GM12891 (cell line): ENCODE measurements around the gene SPRED1.
"Not testable (repeated sequence)": the region's sequence is repeated elsewhere in the genome, so short reads cannot be mapped to it uniquely, and the experiment has no call there.

Experiments used
- DNase-seq: peaks from one replicate; pipeline ENCODE4 v3.0.0; 2011; ENCODE audit warnings: low spot score; ENCODE audit not compliant: insufficient read length
- FAIRE-seq: peaks from 2 replicates; lab custom pipeline; 2011; peaks lifted over from hg19 to GRCh38; lab: Jason Lieb, UNC
- PAX5 ChIP-seq: IDR thresholded peaks from 2 replicates; pipeline ENCODE4 v1.6.1; 2011; ENCODE audit warnings: low read length, moderate library complexity, mild to moderate bottlenecking; ENCODE audit not compliant: insufficient read depth, severe bottlenecking
- POLR2A ChIP-seq: IDR thresholded peaks from 2 replicates; pipeline ENCODE4 v1.6.1; 2011; ENCODE audit warnings: low read depth, low read length, control low read depth
- POLR2AphosphoS5 ChIP-seq: IDR thresholded peaks from 2 replicates; pipeline ENCODE4 v1.6.1; 2011; ENCODE audit warnings: low read depth, low read length, control low read depth
- POU2F2 ChIP-seq: IDR thresholded peaks from 2 replicates; pipeline ENCODE4 v1.6.1; 2011; ENCODE audit warnings: low read depth, mild to moderate bottlenecking, control low read depth, low read length, moderate library complexity
- SPI1 ChIP-seq: IDR thresholded peaks from 2 replicates; pipeline ENCODE4 v1.6.1; 2011; ENCODE audit warnings: low read depth, low read length, control low read depth
- TAF1 ChIP-seq: IDR thresholded peaks from 2 replicates; pipeline ENCODE4 v1.6.1; 2011; ENCODE audit warnings: low read depth, low read length, control low read depth

The SPRED1 gene

GRCh38 chr15:38274135-38274534 lies 21.5 kb downstream of the SPRED1 start:
- TF ChIP-seq SPI1 (no peak), POLR2A (no peak), PAX5 (no peak), POU2F2 (no peak), TAF1 (no peak), POLR2AphosphoS5 (no peak)
- DNase-seq (no peak), FAIRE-seq (no peak)

- DNase-seq (no peak), FAIRE-seq (no peak)
- TF ChIP-seq POU2F2 (no peak), TAF1 (no peak), SPI1 (no peak), POLR2AphosphoS5 (no peak), PAX5 (no peak), POLR2A (no peak)
Observed at GRCh38 chr15:38275959-38276358, 23.3 kb downstream of the SPRED1 start.

GRCh38 chr15:38277281-38277680 lies 24.6 kb downstream of the SPRED1 start:
- not testable (repeated sequence) for FAIRE-seq, DNase-seq

DNA sequence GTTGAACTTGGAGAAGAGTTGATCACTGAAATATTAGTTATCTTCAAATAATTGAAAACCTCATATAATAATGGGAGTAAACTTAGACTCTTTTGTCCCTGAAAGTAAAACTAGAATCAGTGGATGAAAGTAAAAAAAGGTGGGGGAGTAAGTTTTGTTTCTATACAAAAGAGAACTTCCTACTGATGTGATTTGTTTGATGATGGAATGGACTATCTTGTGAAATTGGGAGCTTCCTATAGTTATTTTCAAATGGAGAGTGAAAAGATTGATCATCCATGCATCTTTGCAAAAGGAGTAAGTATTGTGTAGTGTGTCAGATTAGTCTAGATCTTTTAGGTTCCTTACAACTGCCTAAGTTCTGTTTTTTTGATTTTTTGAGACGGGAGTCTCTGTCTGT lies 28.4 kb downstream of the SPRED1 start:
- DNase-seq: no peak
- FAIRE-seq: no peak
- TF ChIP-seq TAF1: no peak
- TF ChIP-seq PAX5: no peak
- no peak for TF ChIP-seq POU2F2
- no peak for TF ChIP-seq POLR2AphosphoS5
- no peak for TF ChIP-seq POLR2A
- TF ChIP-seq SPI1: no peak

GRCh38 chr15:38283010-38283409 lies 30.4 kb downstream of the SPRED1 start:
- no peak for TF ChIP-seq PAX5
- no peak for TF ChIP-seq POLR2AphosphoS5
- TF ChIP-seq POU2F2: no peak
- no peak for TF ChIP-seq SPI1
- TF ChIP-seq POLR2A: no peak
- no peak for TF ChIP-seq TAF1
- DNase-seq (no peak), FAIRE-seq (no peak)

DNA sequence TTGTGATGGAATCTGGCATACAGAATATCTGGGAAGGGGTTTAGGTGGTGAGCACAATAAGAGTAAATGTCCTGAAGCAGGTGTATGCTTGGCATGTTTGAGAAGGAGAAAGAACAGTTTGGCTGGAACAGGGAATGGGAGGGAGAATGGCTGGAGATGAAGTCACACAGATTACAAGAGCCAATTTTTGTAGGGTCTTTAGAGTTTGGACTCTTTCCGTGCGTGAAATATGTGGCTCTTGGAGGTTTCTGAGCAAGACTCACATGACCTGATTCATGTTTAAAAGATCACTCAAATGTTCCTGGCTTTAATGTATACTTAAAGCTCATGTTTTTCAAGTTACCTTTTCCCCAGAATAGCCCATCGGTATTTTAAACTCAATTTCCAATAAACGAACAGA lies 32.8 kb downstream of the SPRED1 start:
- TF ChIP-seq PAX5: no peak
- no peak for TF ChIP-seq SPI1
- no peak for TF ChIP-seq TAF1
- TF ChIP-seq POLR2AphosphoS5: no peak
- TF ChIP-seq POLR2A: no peak
- TF ChIP-seq POU2F2: no peak
- FAIRE-seq (no peak), DNase-seq (no peak)

DNA sequence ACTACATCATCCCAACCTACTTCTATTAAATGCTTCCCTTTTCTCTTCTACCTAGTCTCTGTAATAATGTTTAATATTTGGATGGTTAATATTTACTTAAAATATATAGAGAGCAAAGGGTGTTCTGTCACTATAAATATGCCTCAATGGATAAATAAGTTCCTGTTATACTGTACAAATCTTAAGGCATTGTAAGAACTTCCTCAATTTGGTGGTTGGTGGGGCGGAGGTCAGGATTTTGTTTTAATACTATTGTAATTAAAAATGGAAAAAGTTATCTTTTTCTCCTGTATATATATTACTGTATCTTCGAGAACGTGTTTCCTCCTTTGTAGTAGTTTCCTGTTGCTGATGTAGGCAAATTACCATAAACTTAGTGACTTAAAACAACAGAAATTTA lies 41.5 kb downstream of the SPRED1 start:
- FAIRE-seq (no peak), DNase-seq (no peak)
- TF ChIP-seq POLR2A: no peak
- no peak for TF ChIP-seq PAX5

GRCh38 chr15:38297623-38298388 lies 45.2 kb downstream of the SPRED1 start:
- FAIRE-seq (no peak), DNase-seq (no peak)
- TF ChIP-seq TAF1 (no peak), PAX5 (no peak), SPI1 (no peak), POU2F2 (no peak), POLR2A (no peak)

- DNase-seq (no peak), FAIRE-seq (no peak)
- TF ChIP-seq POLR2A: no peak
- no peak for TF ChIP-seq POU2F2
- TF ChIP-seq POLR2AphosphoS5: no peak
- no peak for TF ChIP-seq SPI1
- no peak for TF ChIP-seq PAX5
- no peak for TF ChIP-seq TAF1
Observed at GRCh38 chr15:38299216-38299615, 46.6 kb downstream of the SPRED1 start.

DNA sequence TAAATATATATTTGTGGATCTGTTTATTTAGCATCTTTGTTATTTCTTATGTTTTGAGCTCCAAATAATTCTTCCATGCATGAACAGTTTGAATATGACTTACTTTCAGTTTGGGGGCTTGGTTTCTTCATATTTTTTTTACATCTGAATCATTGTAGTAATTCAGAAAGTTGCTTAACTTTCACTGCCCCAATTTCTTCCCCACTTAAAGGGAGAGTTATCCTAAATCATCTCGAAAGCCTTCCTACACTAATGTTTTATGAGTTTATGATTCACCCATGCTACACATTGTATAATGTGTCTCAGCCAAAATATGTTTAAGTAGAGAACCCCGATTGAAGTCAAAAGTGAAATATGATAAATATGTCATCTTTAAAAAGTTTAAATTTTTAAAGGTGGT lies 47.8 kb downstream of the SPRED1 start:
- FAIRE-seq (no peak), DNase-seq (no peak)
- TF ChIP-seq POLR2AphosphoS5: no peak
- no peak for TF ChIP-seq TAF1
- no peak for TF ChIP-seq POU2F2

DNA sequence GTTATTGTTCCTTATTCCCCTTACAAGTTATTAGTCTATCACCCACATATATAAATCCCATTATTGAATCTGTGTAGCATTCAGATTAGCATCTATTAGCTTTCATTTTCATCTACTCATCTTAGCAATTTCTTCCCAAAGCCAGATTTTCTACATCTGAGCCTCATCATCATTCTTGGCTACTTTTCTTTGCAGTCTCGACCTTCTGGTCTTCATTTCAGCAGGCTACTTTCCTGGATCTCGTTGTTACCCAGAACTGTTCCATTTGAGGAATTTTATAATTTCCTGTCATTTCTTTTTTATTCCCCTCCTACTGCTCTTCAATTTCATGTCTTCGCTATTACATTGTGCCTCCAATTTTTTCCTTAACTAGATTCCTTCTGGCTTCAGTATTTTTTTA lies 51.8 kb downstream of the SPRED1 start:
- no peak for DNase-seq
- TF ChIP-seq TAF1 (no peak), POU2F2 (no peak), PAX5 (no peak), SPI1 (no peak), POLR2A (no peak), POLR2AphosphoS5 (no peak)
- FAIRE-seq: no peak
